Large intestine (tissue), 12 donors: Measurements from ENCODE around the gene BEGAIN. TPM values are rescaled to one million over a fixed set of nuclear protein-coding genes. Genes with fewer than 3 reads are reported as not detected.

ENCODE experiments used
- DNase-seq, 2 donors: peaks; one replicate each; pipeline versions ENCODE4 v3.0.0 to v3.0.0-alpha.2; 2013
- H3K27ac ChIP-seq: one replicate; pipeline ENCODE4 v1.5.1; 2013; ENCODE audit warnings: low read length
- H3K27me3 ChIP-seq: 2 replicates; pipeline ENCODE4 v1.6.1; 2013; ENCODE audit warnings: low read length; ENCODE audit not compliant: control insufficient read depth, insufficient read depth
- H3K36me3 ChIP-seq: 2 replicates; pipeline ENCODE4 v1.6.1; 2013; ENCODE audit warnings: low read length; ENCODE audit not compliant: control insufficient read depth, insufficient read depth
- H3K4me1 ChIP-seq: one replicate; pipeline ENCODE4 v1.6.1; 2013; ENCODE audit warnings: low read length; ENCODE audit not compliant: control insufficient read depth, insufficient read depth
- H3K4me3 ChIP-seq: one replicate; pipeline ENCODE4 v1.5.1; 2013; ENCODE audit warnings: low read length
- H3K9me3 ChIP-seq: one replicate; pipeline ENCODE4 v1.6.1; 2013; ENCODE audit warnings: mild to moderate bottlenecking, low read depth, low read length, moderate library complexity; ENCODE audit not compliant: control insufficient read depth
- WGBS: methylation state at CpG from one replicate; pipeline ENCODE4 v1.1.5; 2013; ENCODE audit warnings: low lambda C conversion rate; ENCODE audit not compliant: insufficient coverage; 5-methylcytosine and 5-hydroxymethylcytosine counted together
- long read RNA-seq, 11 donors: transcript quantifications; one replicate each; lab custom pipeline, GENCODE V29; 2026
- polyA plus RNA-seq: library from polyadenylated mRNA; unstranded; fragments of 120-200 nt; gene quantifications from one replicate; pipeline ENCODE4 v1.2.1, GENCODE V29; 2013

BEGAIN gene
- polyA plus RNA-seq: 3.0 TPM
- long read RNA-seq, donor 1: 0 reads
- long read RNA-seq, donor 2, partial matches to known transcripts: 0 of 1 reads
- long read RNA-seq, donor 2, other reads (novel, unspliced or antisense): 0 of 1 reads
- long read RNA-seq, donor 3: 0 reads
- long read RNA-seq, donor 4: 0 reads
- long read RNA-seq, donor 5: 0 reads
- long read RNA-seq, donor 6: 0 reads
- long read RNA-seq, donor 7: 0 reads
- long read RNA-seq, donor 8, full-length matches to known transcripts: 1 of 1 reads
- long read RNA-seq, donor 8, partial matches to known transcripts: 0 of 1 reads
- long read RNA-seq, donor 8, other reads (novel, unspliced or antisense): 0 of 1 reads
- long read RNA-seq, donor 9, full-length matches to known transcripts: 2 of 2 reads
- long read RNA-seq, donor 9, partial matches to known transcripts: 0 of 2 reads
- long read RNA-seq, donor 9, other reads (novel, unspliced or antisense): 0 of 2 reads
- long read RNA-seq, donor 10: 0 reads
- long read RNA-seq, donor 11: 0 reads

- Histone ChIP-seq H3K27me3 (peaks cover 48% of the 10 kb centered on the region), H3K9me3 (peaks cover 5% of the 10 kb centered on the region), H3K4me1 (no peaks in the 10 kb centered on the region), H3K4me3 (peak within 1 kb of the TSS; percentile 30), H3K27ac (no peak within 1 kb of the TSS), H3K36me3 (no peaks in the 10 kb centered on the region)
- no peak for DNase-seq
- WGBS: no CpG with 5 or more reads among the region's 90 CpGs
Observed at GRCh38 chr14:100587086-100587762, at the start of gene BEGAIN. Gene BEGAIN (minus strand): TSS chr14:100587417. CDS start chr14:100587290, 127 bp downstream.

- Histone ChIP-seq H3K9me3 (no peaks in the 10 kb centered on the region), H3K4me3 (no peak overlapping the region), H3K36me3 (no peaks in the 10 kb centered on the region), H3K4me1 (peaks cover 6% of the 10 kb centered on the region), H3K27me3 (peaks cover 21% of the 10 kb centered on the region), H3K27ac (no peak overlapping the region)
- WGBS: 93% methylated on average over 3 of the region's 14 CpGs
- no peak for DNase-seq
Observed at GRCh38 chr14:100636559-100636958, 49.3 kb upstream of the BEGAIN start.

- Histone ChIP-seq H3K4me1 (no peaks in the 10 kb centered on the region), H3K36me3 (no peaks in the 10 kb centered on the region), H3K9me3 (no peaks in the 10 kb centered on the region), H3K27me3 (peaks cover 21% of the 10 kb centered on the region), H3K4me3 (no peak overlapping the region), H3K27ac (no peak overlapping the region)
- DNase-seq: no peak
- WGBS: no CpG with 5 or more reads among the region's 11 CpGs
Observed at GRCh38 chr14:100634026-100634425, 46.8 kb upstream of the BEGAIN start.

GRCh38 chr14:100633406-100633805 is 46.2 kb upstream of the BEGAIN start:
- H3K27me3 ChIP-seq: peaks cover 21% of the 10 kb centered on the region
- WGBS: 80% methylated on average over 1 of the region's 10 CpGs
- no peak for DNase-seq
- no peaks in the 10 kb centered on the region for H3K9me3 ChIP-seq
- no peak overlapping the region for H3K27ac ChIP-seq
- H3K4me1 ChIP-seq: no peaks in the 10 kb centered on the region
- no peak overlapping the region for H3K4me3 ChIP-seq
- no peaks in the 10 kb centered on the region for H3K36me3 ChIP-seq

GRCh38 chr14:100629696-100630095 is 42.5 kb upstream of the BEGAIN start:
- no peak for DNase-seq
- Histone ChIP-seq H3K27me3 (peaks cover 17% of the 10 kb centered on the region), H3K4me1 (no peaks in the 10 kb centered on the region), H3K9me3 (no peaks in the 10 kb centered on the region), H3K4me3 (no peak overlapping the region), H3K36me3 (no peaks in the 10 kb centered on the region), H3K27ac (no peak overlapping the region)
- WGBS: no CpG with 5 or more reads among the region's 15 CpGs

GRCh38 chr14:100629098-100629497 is 41.9 kb upstream of the BEGAIN start:
- no peak overlapping the region for H3K27ac ChIP-seq
- H3K36me3 ChIP-seq: no peaks in the 10 kb centered on the region
- no peak for DNase-seq
- WGBS: no CpG with 5 or more reads among the region's 13 CpGs
- H3K4me3 ChIP-seq: no peak overlapping the region
- H3K9me3 ChIP-seq: no peaks in the 10 kb centered on the region
- H3K4me1 ChIP-seq: no peaks in the 10 kb centered on the region
- peaks cover 14% of the 10 kb centered on the region for H3K27me3 ChIP-seq

GRCh38 chr14:100628225-100628624 is 41.0 kb upstream of the BEGAIN start:
- no CpG with 5 or more reads among the region's 12 CpGs for WGBS
- Histone ChIP-seq H3K4me1 (no peaks in the 10 kb centered on the region), H3K4me3 (no peak overlapping the region), H3K36me3 (no peaks in the 10 kb centered on the region), H3K27me3 (peaks cover 14% of the 10 kb centered on the region), H3K9me3 (no peaks in the 10 kb centered on the region), H3K27ac (no peak overlapping the region)
- no peak for DNase-seq

GRCh38 chr14:100626614-100627013 is 39.4 kb upstream of the BEGAIN start:
- no peak overlapping the region for H3K27ac ChIP-seq
- WGBS: no CpG with 5 or more reads among the region's 1 CpG
- H3K27me3 ChIP-seq: peaks cover 16% of the 10 kb centered on the region
- no peak overlapping the region for H3K4me3 ChIP-seq
- no peaks in the 10 kb centered on the region for H3K36me3 ChIP-seq
- no peaks in the 10 kb centered on the region for H3K9me3 ChIP-seq
- no peaks in the 10 kb centered on the region for H3K4me1 ChIP-seq
- no peak for DNase-seq

GRCh38 chr14:100623961-100624360 is 36.7 kb upstream of the BEGAIN start:
- no peak for DNase-seq
- Histone ChIP-seq H3K36me3 (no peaks in the 10 kb centered on the region), H3K27ac (no peak overlapping the region), H3K27me3 (peaks cover 21% of the 10 kb centered on the region), H3K4me3 (no peak overlapping the region), H3K9me3 (no peaks in the 10 kb centered on the region), H3K4me1 (no peaks in the 10 kb centered on the region)
- 80% methylated on average over 1 of the region's 8 CpGs for WGBS

GRCh38 chr14:100623557-100623956 is 36.3 kb upstream of the BEGAIN start:
- H3K27me3 ChIP-seq: peaks cover 25% of the 10 kb centered on the region
- H3K4me1 ChIP-seq: no peaks in the 10 kb centered on the region
- no peak overlapping the region for H3K4me3 ChIP-seq
- no CpG with 5 or more reads among the region's 1 CpG for WGBS
- H3K9me3 ChIP-seq: no peaks in the 10 kb centered on the region
- no peak for DNase-seq
- H3K36me3 ChIP-seq: no peaks in the 10 kb centered on the region
- H3K27ac ChIP-seq: no peak overlapping the region
